AG09319 (cell line): Measurements from ENCODE around the gene IFFO2.

Source experiments
- DNase-seq: peaks from one replicate; pipeline ENCODE4 v3.0.0-alpha.2; 2010; ENCODE audit warnings: low read depth; ENCODE audit errors: extremely low read depth
- CTCF ChIP-seq: IDR thresholded peaks from 2 replicates; pipeline ENCODE4 v1.5.1; 2011; ENCODE audit warnings: low read depth, mild to moderate bottlenecking, inconsistent platforms, low read length, moderate library complexity

IFFO2 gene

GRCh38 chr1:18890706-18891425, 65.6 kb downstream of the IFFO2 start:
- no peak for TF ChIP-seq CTCF
- no peak for DNase-seq

GRCh38 chr1:18886003-18886335, 70.5 kb downstream of the IFFO2 start:
- no peak for DNase-seq
- no peak for TF ChIP-seq CTCF

- TF ChIP-seq CTCF = no peak
- DNase-seq = no peak
Observed at GRCh38 chr1:18885311-18886002, 71.0 kb downstream of the IFFO2 start.

GRCh38 chr1:18884727-18885126, 71.7 kb downstream of the IFFO2 start:
- TF ChIP-seq CTCF = no peak
- DNase-seq = no peak

GRCh38 chr1:18884419-18884717, 72.1 kb downstream of the IFFO2 start:
- DNase-seq = no peak
- TF ChIP-seq CTCF = no peak

- no peak for DNase-seq
- TF ChIP-seq CTCF = peak; percentile 96
Observed at GRCh38 chr1:18883636-18884418, 72.6 kb downstream of the IFFO2 start.

GRCh38 chr1:18883079-18883478, 73.4 kb downstream of the IFFO2 start:
- no peak for DNase-seq
- TF ChIP-seq CTCF = no peak
